Measurements from ENCODE around the gene H2BK1.

H2BK1 gene

DNA sequence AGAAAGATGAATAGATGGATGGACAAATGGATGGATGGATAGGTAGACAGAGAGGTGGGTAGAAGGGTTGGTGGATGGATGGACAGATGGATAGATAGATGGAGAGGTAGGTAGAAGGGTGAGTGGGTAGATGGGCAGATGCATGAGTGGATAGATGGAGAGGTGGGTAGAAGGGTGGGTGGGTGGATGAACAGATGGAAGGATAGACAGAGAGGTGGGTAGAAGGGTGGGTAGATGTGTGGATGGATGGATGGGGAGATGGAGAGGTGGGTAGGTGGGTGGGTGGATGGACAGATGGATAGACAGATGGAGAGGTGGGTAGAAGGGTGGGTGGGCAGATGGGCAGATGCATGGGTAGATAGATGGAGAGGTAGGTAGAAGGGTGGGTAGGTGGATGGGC lies 12.4 kb downstream of the H2BK1 start:
- in situ Hi-C loops (cut with HindIII; ENCODE audit: low sequenced_read_pairs) = no loop called here
- TF ChIP-seq, protein P1, sequence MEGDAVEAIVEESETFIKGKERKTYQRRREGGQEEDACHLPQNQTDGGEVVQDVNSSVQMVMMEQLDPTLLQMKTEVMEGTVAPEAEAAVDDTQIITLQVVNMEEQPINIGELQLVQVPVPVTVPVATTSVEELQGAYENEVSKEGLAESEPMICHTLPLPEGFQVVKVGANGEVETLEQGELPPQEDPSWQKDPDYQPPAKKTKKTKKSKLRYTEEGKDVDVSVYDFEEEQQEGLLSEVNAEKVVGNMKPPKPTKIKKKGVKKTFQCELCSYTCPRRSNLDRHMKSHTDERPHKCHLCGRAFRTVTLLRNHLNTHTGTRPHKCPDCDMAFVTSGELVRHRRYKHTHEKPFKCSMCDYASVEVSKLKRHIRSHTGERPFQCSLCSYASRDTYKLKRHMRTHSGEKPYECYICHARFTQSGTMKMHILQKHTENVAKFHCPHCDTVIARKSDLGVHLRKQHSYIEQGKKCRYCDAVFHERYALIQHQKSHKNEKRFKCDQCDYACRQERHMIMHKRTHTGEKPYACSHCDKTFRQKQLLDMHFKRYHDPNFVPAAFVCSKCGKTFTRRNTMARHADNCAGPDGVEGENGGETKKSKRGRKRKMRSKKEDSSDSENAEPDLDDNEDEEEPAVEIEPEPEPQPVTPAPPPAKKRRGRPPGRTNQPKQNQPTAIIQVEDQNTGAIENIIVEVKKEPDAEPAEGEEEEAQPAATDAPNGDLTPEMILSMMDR (IDR thresholded peaks at IDR 0.05; ENCODE audit: low read depth, low read length) = no peak
- DNase-seq (ENCODE audit: low read depth, low spot score) = no peak
- H3K4me3 ChIP-seq (ENCODE audit: low read depth, low read length) = no peak overlapping the region

DNA sequence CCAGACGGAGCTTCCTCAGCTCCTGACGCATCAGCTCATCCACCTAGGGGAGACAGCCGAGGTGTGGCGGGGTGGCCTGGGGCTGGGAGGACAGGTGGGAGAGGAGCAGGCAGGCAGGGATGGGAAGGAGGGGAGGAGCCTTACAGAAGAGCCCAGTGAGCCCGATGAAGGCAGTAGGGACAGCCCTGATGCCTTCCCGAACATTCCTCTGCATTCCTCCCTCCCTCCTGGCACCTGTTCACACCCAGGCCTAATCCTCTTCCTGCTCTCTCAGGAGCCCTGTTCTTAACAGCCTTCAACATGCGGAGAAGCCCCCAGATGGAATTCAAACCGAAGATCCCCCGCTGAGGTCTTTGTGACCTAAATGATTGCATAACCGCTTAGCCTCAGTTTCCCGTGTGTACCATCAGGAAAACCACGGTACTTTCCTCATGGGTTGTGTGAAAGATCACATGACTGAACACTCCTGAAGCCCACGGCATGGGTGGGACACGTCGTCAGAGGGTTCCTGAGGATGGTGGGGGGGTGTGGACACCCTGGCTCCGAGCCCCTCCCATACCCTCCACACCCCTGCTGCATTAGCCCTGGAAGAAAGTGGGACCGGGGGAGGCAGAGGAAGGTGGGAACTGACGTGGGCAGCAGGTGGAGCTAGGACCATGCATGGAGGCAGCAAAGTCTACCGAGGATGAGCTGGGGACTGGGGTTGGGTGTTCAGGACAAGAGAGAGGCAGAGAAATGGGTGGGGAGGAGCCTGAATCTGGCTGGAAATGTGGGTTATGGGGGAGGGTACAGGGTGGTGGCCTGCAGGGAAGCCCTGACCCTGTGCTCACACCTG lies 14.5 kb downstream of the H2BK1 start:
- DNase-seq (ENCODE audit: low read depth, low spot score) = no peak
- in situ Hi-C loops (cut with HindIII; ENCODE audit: low sequenced_read_pairs) = no loop called here

DNA sequence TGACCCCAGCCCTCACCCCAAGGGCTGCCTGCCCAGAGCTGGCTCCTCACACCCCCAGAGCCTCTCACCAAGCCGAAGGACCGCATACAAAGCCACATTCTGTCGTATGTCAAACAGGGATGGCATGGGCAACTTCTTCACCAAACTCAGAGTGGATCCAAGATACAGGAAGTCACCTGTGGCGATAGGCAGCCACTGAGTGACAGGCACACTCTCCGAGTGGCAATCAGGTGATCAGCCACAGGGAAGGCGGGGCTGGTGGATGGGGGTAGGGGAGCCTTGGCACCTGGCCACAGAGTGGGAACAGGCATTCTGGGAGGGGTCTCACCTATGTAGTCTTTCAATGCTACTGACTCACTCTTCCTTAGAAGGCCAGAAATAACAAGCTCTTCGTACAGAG lies 16.1 kb downstream of the H2BK1 start:
- TF ChIP-seq, protein P1 (IDR thresholded peaks at IDR 0.05; ENCODE audit: low read depth, low read length) = no peak
- no peak for DNase-seq (ENCODE audit: low read depth, low spot score)
- in situ Hi-C loops (cut with HindIII; ENCODE audit: low sequenced_read_pairs) = no loop called here
- no peak overlapping the region for H3K4me3 ChIP-seq (ENCODE audit: low read depth, low read length)

More for the DNA sequence above, 14.5 kb downstream of the H2BK1 start:
- TF ChIP-seq, protein P1 (IDR thresholded peaks at IDR 0.05; ENCODE audit: low read depth, low read length) = no peak
- no peak overlapping the region for H3K4me3 ChIP-seq (ENCODE audit: low read depth, low read length)

DNA sequence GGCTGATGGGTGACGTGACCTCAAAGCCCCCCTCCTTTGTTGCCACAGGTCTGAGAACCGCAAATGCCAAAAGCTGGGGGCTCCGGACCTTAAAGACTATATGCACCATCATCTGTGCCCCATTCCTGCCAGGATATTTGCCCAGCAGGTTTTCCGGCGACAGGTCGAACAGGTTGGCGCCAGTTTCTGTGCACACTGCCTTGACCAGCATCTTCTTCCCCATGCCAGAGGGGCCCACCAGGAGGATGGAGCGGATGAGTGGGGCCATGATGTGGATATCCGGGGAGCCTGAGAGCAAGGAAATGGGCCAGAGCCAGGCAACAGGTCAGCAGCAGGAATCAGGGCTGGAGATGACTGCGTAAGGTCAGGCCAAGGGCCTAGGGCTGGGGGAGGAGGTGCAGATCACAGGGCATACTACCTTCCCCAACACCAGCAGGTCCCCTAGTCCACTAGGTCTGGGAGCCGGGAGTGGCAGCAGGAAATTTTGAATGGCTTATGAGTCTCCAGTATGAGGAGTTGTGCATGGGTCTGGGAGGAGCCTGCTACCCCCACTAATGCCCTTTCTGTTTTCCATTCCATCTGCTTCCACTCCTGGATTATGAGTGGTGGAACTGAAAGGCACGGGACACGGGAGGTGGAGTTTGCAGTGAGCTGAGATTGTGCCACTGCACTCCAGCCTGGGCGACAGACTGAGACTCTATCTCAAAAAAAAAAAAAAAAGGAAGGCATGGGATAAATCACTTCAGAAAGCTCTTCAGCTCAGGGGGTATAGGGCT lies 16.9 kb downstream of the H2BK1 start:
- in situ Hi-C loops (cut with HindIII; ENCODE audit: low sequenced_read_pairs) = no loop called here

DNA sequence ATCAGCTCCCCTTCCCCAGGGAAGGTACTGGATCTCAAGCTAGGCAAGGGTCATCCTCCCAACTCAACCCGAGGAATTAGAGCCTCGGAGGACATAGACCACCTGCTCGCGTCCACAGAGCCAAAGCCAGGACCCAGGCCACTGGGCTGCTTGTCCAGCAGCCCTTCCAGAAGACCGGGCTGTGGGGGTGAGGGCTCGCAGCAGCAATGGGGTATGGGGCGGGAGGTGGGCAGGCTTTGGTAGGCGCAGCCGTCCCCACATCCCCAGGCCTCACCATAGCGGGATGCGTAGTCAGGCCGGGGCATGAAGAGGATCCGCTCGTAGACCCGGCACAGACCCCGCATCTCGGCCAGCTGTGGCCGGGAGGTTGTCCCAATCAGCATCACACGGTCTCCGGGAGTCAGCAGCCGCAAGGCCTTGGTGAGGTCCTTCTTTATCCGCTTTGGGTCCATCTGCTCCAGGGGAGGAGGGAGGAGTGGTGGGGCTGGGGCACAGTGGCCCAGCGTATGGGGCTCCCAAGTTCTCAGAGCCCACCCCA lies 18.2 kb downstream of the H2BK1 start:
- in situ Hi-C loops (cut with HindIII; ENCODE audit: low sequenced_read_pairs) = no loop called here
- no peak for DNase-seq (ENCODE audit: low read depth, low spot score)
- TF ChIP-seq, protein P1 (IDR thresholded peaks at IDR 0.05; ENCODE audit: low read depth, low read length) = no peak
- no peak overlapping the region for H3K4me3 ChIP-seq (ENCODE audit: low read depth, low read length)

More for the DNA sequence above, 16.9 kb downstream of the H2BK1 start:
- TF ChIP-seq, protein P1 (IDR thresholded peaks at IDR 0.05; ENCODE audit: low read depth, low read length) = no peak
- H3K4me3 ChIP-seq (ENCODE audit: low read depth, low read length) = no peak overlapping the region
- no peak for DNase-seq (ENCODE audit: low read depth, low spot score)

DNA sequence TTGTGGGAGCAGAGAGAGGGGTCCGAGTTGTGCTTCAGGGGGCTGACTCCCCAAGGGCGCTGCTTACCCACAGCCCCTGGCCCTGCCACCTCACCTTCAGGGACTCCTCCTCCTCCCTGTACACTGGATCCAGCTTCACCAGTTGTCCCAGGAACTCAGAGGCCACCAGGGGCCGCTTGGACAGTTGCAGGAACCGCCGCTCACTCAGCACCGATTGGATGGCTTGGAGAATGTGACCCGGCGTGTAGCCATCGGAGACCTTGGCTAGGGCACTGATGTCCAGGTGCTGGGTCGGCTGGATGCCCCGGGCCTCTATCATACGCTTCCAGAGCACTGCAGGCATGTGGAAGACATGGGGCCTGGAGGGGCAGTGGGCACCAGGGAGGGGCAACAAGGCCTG lies 18.7 kb downstream of the H2BK1 start:
- TF ChIP-seq, protein P1 (IDR thresholded peaks at IDR 0.05; ENCODE audit: low read depth, low read length) = no peak
- in situ Hi-C loops (cut with HindIII; ENCODE audit: low sequenced_read_pairs) = no loop called here

More for the DNA sequence above, 18.7 kb downstream of the H2BK1 start:
- DNase-seq (ENCODE audit: low read depth, low spot score) = no peak
- no peak overlapping the region for H3K4me3 ChIP-seq (ENCODE audit: low read depth, low read length)
